GM12865 (cell line): Measurements from ENCODE around the gene CCDC3.

ENCODE experiments used
- DNase-seq: peaks from one replicate; pipeline ENCODE4 v3.0.0; 2010; ENCODE audit warnings: low read depth
- H3K4me3 ChIP-seq: 2 replicates; pipeline ENCODE4 v1.5.1; 2011; ENCODE audit warnings: mild to moderate bottlenecking, low read depth, low read length, control low read depth
- TF ChIP-seq, protein P1 (sequence below): IDR thresholded peaks from 2 replicates; pipeline ENCODE4 v1.5.1; 2011; ENCODE audit warnings: low read length, control low read depth, low read depth, inconsistent platforms; ENCODE audit not compliant: insufficient read depth; ENCODE audit errors: missing control alignments

The CCDC3 gene

DNA sequence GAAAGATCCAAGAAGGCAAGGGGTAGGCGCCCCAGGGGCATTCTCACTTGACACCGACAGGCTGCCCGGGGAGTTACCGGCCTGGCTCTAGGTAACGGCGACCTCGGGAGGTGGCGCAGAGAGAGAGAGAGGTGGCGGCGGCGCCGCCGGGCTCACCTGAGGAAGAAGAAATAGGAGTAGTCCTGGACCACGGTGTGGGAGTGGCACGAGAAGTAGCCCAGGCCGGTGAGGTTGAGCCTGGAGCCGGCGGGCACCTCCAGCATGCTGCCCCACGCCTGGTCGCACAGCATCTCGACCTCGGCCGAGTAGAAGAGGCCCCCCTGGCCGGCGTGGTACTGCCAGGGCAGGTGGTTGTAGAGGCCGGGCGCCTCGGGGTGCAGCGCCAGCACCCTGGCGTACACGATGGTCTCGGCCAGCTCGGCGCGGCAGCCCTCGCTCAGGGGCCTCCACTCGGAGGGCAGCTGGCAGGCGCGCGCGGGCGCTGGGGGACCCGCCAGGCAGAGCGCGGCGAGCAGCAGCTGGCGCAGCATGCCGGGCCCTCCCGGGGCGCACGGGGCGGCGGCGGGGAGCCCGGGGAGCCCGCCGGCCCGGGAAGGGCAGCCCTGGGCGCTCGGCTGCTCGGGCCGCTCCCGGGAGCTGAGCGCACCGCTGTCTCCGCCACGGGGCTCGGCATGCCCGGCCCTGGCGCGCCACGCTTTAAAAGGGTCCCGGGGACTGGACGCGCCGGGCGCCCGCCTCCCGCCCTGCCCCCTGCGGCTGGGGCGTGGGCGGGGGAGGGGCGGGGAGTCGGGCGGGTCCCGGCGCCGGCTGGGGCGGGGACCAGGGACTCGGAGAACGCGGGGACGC is at the start of gene CCDC3:
TSS of gene CCDC3 (minus strand) at position 673 of the 846 bp plus-strand sequence. CDS start at position 530, 143 bp downstream.
- DNase-seq: no peak
- H3K4me3 ChIP-seq: no peak within 1 kb of the TSS
- TF ChIP-seq, protein P1, sequence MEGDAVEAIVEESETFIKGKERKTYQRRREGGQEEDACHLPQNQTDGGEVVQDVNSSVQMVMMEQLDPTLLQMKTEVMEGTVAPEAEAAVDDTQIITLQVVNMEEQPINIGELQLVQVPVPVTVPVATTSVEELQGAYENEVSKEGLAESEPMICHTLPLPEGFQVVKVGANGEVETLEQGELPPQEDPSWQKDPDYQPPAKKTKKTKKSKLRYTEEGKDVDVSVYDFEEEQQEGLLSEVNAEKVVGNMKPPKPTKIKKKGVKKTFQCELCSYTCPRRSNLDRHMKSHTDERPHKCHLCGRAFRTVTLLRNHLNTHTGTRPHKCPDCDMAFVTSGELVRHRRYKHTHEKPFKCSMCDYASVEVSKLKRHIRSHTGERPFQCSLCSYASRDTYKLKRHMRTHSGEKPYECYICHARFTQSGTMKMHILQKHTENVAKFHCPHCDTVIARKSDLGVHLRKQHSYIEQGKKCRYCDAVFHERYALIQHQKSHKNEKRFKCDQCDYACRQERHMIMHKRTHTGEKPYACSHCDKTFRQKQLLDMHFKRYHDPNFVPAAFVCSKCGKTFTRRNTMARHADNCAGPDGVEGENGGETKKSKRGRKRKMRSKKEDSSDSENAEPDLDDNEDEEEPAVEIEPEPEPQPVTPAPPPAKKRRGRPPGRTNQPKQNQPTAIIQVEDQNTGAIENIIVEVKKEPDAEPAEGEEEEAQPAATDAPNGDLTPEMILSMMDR: no peak

DNA sequence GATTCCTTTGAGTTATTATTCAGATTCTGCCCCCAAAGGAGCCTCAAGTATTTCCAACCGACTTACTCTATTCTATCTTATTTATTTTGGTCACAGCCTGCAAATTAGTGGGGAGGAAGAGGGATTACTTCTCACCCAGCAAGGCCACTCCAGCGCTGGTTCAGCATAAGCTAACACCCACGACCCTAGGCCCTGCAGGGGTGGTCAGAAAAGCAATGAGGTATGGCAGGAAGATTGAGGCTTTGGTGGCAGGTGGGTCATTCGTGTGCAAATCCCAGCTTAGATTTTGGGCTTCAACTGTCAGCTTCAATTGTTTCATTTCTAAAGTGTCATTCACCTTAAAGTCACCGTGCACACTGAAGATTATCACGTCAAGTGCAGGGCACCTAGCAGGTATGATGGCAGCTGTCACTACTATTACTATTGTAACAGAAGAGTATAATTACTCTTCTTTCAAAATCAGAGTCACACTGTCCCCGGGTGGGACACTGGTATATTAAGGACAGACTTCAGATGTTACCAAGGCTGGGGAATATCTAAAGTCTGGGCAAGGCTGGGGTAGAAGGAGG is 49.7 kb upstream of the CCDC3 start:
- no peak overlapping the region for H3K4me3 ChIP-seq
- TF ChIP-seq, protein P1: no peak
- no peak for DNase-seq

GRCh38 chr10:13049774-13050420 is 48.4 kb upstream of the CCDC3 start:
- TF ChIP-seq, protein P1: no peak
- H3K4me3 ChIP-seq: no peak overlapping the region
- no peak for DNase-seq

GRCh38 chr10:13048762-13049161 is 47.2 kb upstream of the CCDC3 start:
- no peak overlapping the region for H3K4me3 ChIP-seq
- TF ChIP-seq, protein P1: no peak
- DNase-seq: no peak

DNA sequence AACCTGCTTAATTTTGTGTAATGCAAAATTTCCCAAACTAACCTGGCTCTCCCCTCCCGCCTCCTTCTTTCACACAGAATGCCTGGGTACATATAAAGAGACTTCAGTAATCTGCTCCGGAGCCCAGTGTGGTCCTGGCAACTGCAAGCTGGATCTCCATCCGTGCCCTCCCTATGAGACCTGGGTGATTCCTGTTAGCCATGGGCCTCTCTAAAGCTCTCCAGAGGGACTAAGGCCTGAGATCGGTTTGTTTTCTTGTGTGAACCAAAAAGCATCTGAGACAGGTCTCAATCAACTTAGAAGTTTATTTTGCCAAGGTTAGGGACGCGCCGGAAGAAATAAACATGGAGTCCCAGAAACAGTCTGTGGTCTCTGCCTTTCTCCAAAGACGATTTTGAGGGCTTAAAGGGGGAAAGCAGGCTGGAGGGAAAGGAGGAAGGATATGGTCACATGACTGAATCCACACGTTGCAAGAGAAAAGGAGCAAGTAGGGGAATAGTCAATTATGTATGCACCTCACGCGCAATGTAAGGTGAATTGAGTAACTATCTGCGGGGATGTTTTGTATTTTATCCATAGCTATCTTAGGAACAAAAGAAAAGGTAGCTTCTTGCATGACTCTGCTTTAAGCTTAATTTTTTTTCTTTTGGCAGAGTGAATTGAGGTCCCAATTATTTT is 46.2 kb upstream of the CCDC3 start:
- TF ChIP-seq, protein P1: no peak
- H3K4me3 ChIP-seq: no peak overlapping the region
- no peak for DNase-seq

DNA sequence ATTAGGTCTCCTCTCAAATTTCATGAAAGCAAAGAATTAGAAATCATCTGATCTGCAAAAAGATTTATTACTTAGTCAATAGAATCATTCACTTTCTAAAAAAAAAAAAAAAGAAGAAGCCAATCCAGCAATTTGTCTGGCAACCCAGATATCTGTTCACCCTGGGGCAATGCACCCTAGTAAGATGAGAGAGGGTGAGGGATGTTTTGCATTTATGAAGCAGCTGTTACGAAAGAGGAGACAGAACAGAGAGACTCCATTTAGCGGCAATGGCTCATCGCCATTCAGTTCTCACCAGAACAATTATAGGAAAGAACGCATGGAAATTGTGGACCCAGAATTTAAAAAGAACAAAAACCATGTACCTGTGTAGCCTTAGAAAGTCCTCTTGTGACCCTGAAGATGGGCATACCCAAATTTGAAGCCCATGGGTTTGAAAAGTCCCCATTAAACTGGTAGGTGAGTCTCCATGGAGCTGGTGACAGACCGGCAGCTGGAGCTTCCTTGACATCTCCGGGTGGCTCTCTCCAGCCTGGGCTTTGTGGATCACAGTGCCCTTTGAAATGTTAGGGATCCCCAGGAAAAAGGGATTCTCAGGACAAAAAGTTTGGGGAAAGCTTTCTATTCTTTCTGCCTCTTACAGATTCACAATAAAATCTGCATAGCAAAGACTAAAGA is 45.5 kb upstream of the CCDC3 start:
- TF ChIP-seq, protein P1: no peak
- H3K4me3 ChIP-seq: no peak overlapping the region
- DNase-seq: no peak
